NCI-H82 (cell line): ENCODE data around the gene HTT-AS.
"Not testable (repeated sequence)": the region's sequence is repeated elsewhere in the genome, so short reads cannot be mapped to it uniquely, and the experiment has no call there.

Source experiments
- DNase-seq: peaks from one replicate; lab custom pipeline; 2025; lab: John Stamatoyannopoulos, UW

Gene HTT-AS

DNA sequence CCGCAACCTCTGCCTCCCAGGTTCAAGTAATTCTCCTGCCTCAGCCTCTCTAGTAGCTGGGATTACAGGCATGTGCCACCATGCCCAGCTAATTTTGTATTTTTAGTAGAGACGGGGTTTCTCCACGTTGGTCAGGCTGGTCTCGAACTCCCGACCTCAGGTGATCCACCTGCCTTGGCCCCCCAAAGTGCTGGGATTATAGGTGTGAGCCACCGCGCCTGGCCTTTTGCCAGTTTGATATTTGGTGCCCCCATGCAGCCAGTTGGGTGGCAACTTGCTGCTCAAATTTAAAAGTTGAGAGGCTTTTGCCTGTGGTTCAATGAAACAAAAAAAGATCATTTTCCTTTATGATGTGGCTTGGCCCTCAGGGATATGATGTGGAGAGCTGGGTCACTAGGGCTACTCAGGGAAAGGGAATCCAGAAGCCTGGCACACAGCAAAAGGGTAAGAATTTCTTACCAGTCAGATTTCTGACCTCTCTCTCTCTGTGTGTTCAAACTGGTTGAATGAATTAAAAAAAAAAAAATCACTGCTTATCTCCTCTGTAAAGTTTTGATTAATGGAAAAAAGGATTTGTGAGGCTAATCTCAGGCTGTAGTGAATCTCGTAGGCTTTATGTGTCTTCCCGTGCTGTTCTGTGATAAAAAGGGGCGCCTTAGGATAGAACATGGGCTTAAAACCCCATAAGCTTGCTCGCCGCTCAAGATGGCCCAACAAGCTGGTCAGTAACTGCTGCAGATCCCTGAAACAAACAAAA, 23.0 kb downstream of the HTT-AS start:
- not testable (repeated sequence) for DNase-seq

DNA sequence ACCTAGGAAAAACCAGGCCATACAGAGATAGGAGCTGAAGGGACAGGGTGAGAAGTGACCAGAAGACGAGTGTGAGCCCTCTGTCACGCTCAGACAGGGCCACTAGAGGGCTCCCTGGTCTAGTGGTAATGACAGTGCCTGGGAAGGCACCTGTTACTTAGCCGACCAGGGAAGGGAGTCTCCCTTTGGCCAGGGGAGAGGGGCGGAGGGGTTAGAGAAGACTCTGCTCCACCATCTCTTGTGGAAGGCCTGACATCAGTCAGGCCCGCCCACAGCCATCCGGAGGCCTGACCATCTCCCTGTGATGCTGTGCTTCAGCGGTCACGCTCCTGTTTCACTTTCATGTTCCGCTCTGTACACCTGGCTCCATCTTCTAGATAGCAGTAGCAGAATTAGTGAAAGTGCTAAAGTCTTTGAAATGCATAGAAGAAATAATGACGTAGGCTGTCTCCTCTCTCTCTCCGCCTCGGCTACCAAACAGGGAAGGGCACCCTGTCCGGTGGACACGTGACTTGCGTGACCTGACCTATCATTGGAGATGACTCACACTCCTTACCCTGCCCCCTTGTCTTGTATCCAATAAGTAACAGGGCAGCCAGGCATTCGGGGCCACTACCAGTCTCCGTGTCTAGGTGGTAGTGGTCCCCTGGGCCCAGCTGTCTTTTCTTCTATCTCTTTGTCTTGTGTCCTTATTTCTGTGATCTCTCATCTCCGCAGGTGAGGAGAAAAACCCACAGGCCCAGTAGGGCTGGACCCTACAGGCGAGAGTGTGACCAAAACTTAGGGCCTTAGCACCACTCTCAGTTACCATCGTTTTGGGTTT, 26.7 kb downstream of the HTT-AS start:
- peak; percentile 82 for DNase-seq

DNA sequence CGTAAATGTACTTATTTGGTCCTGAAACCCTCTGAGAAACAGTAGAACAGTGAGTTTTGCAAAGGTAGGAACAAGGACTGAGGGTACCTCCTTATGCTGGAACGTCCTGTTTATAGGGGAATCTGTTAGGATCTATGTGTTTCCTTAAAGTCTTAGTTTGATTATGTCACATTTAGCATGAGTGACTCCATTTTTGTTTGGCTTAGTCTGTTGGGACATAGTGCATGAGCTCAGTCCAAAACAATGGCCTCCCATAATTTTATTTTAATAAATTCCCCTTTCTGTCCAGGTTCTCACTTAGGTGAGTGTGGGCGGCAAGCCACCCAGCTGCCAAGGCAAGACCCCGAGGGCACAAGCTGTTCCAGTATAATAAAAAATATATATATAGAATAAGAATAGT, 27.7 kb downstream of the HTT-AS start:
- no peak for DNase-seq

GRCh38 chr4:3046162-3046561, 28.2 kb downstream of the HTT-AS start:
- DNase-seq = no peak

- no peak for DNase-seq
Observed at GRCh38 chr4:3044870-3045819, 29.2 kb downstream of the HTT-AS start.

- no peak for DNase-seq
Observed at GRCh38 chr4:3043282-3044020, 30.9 kb downstream of the HTT-AS start.

DNA sequence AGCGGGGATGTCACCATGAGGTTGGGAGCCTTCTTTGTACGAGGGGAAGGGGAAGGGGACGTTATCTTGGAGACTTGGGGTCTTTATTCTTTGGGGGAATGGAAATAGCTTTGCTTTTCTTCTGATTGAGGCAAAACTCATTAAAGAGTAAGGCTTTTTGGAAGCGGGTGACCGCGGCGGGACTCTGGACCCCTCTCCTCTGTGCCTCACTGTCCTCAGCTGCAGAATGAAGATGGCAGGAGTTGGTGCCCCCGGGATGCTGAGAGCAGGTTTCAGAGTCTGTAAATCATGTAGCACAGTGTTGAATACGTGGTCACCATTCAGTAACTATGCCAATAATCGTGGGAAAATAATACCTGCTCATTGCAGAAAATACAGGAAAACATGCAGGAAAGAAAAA, 32.1 kb downstream of the HTT-AS start:
- no peak for DNase-seq

GRCh38 chr4:3041192-3042142, 32.9 kb downstream of the HTT-AS start:
- peak; percentile 14 for DNase-seq

GRCh38 chr4:3040452-3041191, 33.7 kb downstream of the HTT-AS start:
- no peak for DNase-seq

GRCh38 chr4:3039706-3040366, 34.5 kb downstream of the HTT-AS start:
- DNase-seq = no peak

DNA sequence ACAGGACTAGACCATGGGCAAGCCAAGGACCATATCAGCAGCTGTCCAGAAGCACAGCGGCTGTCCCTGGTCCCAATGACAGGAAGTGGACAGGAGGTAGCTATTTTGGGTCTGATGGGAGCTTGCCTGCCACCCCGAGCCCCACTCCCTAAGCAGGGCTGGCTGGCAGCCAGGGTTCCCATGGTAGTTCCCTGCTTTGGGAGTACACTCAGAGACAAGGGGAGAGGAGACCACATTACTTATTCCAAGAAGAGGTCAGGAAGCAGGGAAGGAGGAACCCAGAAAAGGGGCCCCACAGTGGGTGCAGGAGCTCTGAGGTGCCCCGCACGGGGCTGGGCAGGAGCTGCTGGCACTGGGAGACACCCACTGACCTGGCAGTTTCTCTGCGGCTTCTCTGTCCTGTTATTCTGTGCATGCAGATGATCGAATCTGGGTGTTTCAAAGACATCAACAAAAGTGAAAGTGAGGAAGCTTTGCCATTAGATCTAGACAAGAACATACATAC, 36.3 kb downstream of the HTT-AS start:
- DNase-seq = no peak

- no peak for DNase-seq
Observed at GRCh38 chr4:3036131-3036952, 38.0 kb downstream of the HTT-AS start.

DNA sequence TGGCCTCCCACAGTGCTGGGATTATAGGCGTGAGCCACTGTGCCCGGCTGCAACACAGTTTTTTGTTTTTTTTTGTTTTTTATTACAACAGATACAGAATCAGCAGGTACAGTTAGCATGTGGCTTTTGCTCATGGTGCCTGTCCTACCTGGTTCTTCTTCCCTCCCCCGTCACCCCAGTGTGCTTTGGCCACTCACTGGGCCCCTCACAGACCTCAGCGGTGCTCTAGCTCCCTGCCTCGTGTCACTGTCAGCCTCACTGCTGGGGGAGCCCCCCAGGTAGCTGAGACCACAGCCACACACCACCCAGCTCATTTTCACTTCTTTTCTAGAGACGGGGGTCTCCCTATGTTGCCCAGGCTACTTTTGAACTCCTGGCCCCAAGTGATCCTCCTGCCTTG, 38.7 kb downstream of the HTT-AS start:
- DNase-seq = no peak

DNA sequence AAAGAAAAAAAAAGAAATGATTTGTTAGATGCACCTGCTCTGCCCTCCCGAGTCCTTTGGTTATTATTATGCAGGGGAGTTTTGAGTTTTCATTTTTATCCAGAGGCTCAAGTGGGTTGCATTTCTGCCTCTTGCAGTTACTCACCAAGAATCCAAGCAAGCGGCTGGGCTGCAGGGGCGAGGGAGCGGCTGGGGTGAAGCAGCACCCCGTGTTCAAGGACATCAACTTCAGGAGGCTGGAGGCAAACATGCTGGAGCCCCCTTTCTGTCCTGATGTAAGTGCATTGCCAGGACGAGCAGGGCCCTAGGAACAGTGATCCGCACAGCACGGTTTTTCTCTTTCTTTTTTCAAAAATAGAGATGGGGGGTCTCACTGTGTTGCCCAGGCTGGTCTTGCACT, 39.1 kb downstream of the HTT-AS start:
- no peak for DNase-seq

GRCh38 chr4:3034231-3034630, 40.1 kb downstream of the HTT-AS start:
- no peak for DNase-seq

- no peak for DNase-seq
Observed at GRCh38 chr4:3031357-3032082, 42.8 kb downstream of the HTT-AS start.
